BJ (cell line): Measurements from ENCODE around the gene DLG2. TPM values are rescaled to one million over a fixed set of nuclear protein-coding genes. Genes with fewer than 3 reads are reported as not detected.

Experiments
- CTCF ChIA-PET: fragments of 350-600 bp; formaldehyde crosslinking; extraction: SDS; loops from one replicate; lab custom pipeline; 2021; ENCODE audit warnings: antibody characterized with exemption, inconsistent platforms; lab: Yijun Ruan, JAX
- POLR2A ChIA-PET: fragments of 300-600 bp; sonication (Branson Sonifier 250); formaldehyde crosslinking; extraction: SDS; loops from one replicate; lab custom pipeline; 2021; ENCODE audit warnings: antibody characterized with exemption; lab: Charles Lee
- DNase-seq: peaks from one replicate; pipeline ENCODE4 v3.0.0-alpha.2; 2011; ENCODE audit warnings: low read depth
- H3K27me3 ChIP-seq: 2 replicates; pipeline ENCODE4 v1.6.0; 2011; ENCODE audit warnings: low read length; ENCODE audit not compliant: control insufficient read depth, insufficient read depth
- H3K36me3 ChIP-seq: 2 replicates; pipeline ENCODE4 v1.5.1; 2011; ENCODE audit warnings: low read length; ENCODE audit not compliant: control insufficient read depth, insufficient read depth
- H3K4me3 ChIP-seq: 2 replicates; pipeline ENCODE4 v1.5.1; 2011; ENCODE audit warnings: low read depth, mild to moderate bottlenecking, control low read depth, low read length
- CTCF ChIP-seq: IDR thresholded peaks from 2 replicates; pipeline ENCODE4 v1.5.1; 2011; ENCODE audit warnings: low read depth, mild to moderate bottlenecking, control low read depth, inconsistent platforms, low read length, moderate library complexity; ENCODE audit not compliant: insufficient read depth
- polyA plus RNA-seq: library from polyadenylated mRNA; depleted of rRNA; stranded (reverse); fragments of >200 nt; gene quantifications from 2 replicates; pipeline ENCODE4 v1.2.3, GENCODE V29; 2011

DLG2 gene
- polyA plus RNA-seq, 1 experiment = 0.28 TPM

- CTCF ChIA-PET = no interaction called here
- Histone ChIP-seq H3K27me3 (no peaks in the 10 kb centered on the region), H3K36me3 (no peaks in the 10 kb centered on the region), H3K4me3 (no peak overlapping the region)
- no peak for DNase-seq
- TF ChIP-seq CTCF = no peak
- POLR2A ChIA-PET = no interaction called here
Observed at GRCh38 chr11:84214557-84214956, 1412.6 kb downstream of the DLG2 start.

- no peak for DNase-seq
- POLR2A ChIA-PET = no interaction called here
- H3K27me3 ChIP-seq = no peaks in the 10 kb centered on the region
- CTCF ChIA-PET = interaction anchor here (1.1 kb wide), 1 partner anchor 44 kb away, joined by 3 read pairs; no protein-coding TSS in a partner anchor
- no peaks in the 10 kb centered on the region for H3K36me3 ChIP-seq
- TF ChIP-seq CTCF = no peak
- no peak overlapping the region for H3K4me3 ChIP-seq
Observed at GRCh38 chr11:84212468-84213390, 1414.4 kb downstream of the DLG2 start.

- H3K27me3 ChIP-seq = no peaks in the 10 kb centered on the region
- no peaks in the 10 kb centered on the region for H3K36me3 ChIP-seq
- DNase-seq = no peak
- no peak overlapping the region for H3K4me3 ChIP-seq
- no peak for TF ChIP-seq CTCF
- CTCF ChIA-PET = interaction anchor here (1.1 kb wide), 1 partner anchor 43 kb away, joined by 3 read pairs; no protein-coding TSS in a partner anchor
- POLR2A ChIA-PET = no interaction called here
Observed at GRCh38 chr11:84211896-84212295, 1415.2 kb downstream of the DLG2 start.

- CTCF ChIA-PET = no interaction called here
- DNase-seq = no peak
- TF ChIP-seq CTCF = no peak
- POLR2A ChIA-PET = no interaction called here
- H3K27me3 ChIP-seq = no peaks in the 10 kb centered on the region
- H3K4me3 ChIP-seq = no peak overlapping the region
- H3K36me3 ChIP-seq = no peaks in the 10 kb centered on the region
Observed at GRCh38 chr11:84194696-84195095, 1432.4 kb downstream of the DLG2 start.

- ChIA-PET POLR2A (no interaction called here), CTCF (no interaction called here)
- no peaks in the 10 kb centered on the region for H3K27me3 ChIP-seq
- no peaks in the 10 kb centered on the region for H3K36me3 ChIP-seq
- no peak for TF ChIP-seq CTCF
- no peak overlapping the region for H3K4me3 ChIP-seq
- no peak for DNase-seq
Observed at GRCh38 chr11:84193706-84194105, 1433.4 kb downstream of the DLG2 start.
